Natural killer cell treated with Interleukin-12 subunit alpha and Interleukin-12 subunit beta and Interleukin-15 and Interleukin-18, amount 100 ng/mL, for 72 hours (primary cell): ENCODE results near the gene NOP53. TPM values are rescaled to one million over a fixed set of nuclear protein-coding genes. Genes with fewer than 3 reads are reported as not detected.
"Not testable (repeated sequence)": the region's sequence is repeated elsewhere in the genome, so short reads cannot be mapped to it uniquely, and the experiment has no call there.

ENCODE experiments used
- ATAC-seq, 2 donors: fragments of 150-1000 bp; cut with Tn5 transposase in 1 of 2; sonication (Bioruptor Pico), chemical (Tn5 transposase) in 1 of 2; 2 replicates each; pipeline ENCODE4 v1.10.0; 2021
- DNase-seq: peaks from one replicate; pipeline ENCODE4 v3.0.0; 2022; ENCODE audit warnings: low spot score
- H3K27ac Mint-ChIP-seq, 2 donors: 1 replicate in 1 of 2; 2 replicates in 1 of 2; pipeline ENCODE4 v1.8.0; 2022; ENCODE audit warnings: mixed read lengths in 2 of 2, mild to moderate bottlenecking in 1 of 2, moderate library complexity in 1 of 2
- H3K27me3 Mint-ChIP-seq, 2 donors: 1 replicate in 1 of 2; 2 replicates in 1 of 2; pipeline ENCODE4 v1.8.0; 2022; ENCODE audit warnings: mixed read lengths in 2 of 2
- H3K36me3 Mint-ChIP-seq: one replicate; pipeline ENCODE4 v1.8.0; 2022; ENCODE audit warnings: mixed read lengths
- H3K4me1 Mint-ChIP-seq, 2 donors: 1 replicate in 1 of 2; 2 replicates in 1 of 2; pipeline ENCODE4 v1.8.0; 2022; ENCODE audit warnings: low read depth in 2 of 2, mixed read lengths in 2 of 2, mild to moderate bottlenecking in 1 of 2
- H3K4me3 Mint-ChIP-seq: one replicate; pipeline ENCODE4 v1.8.0; 2022; ENCODE audit warnings: mixed read lengths
- H3K9me3 Mint-ChIP-seq: 2 replicates; pipeline ENCODE4 v1.8.0; 2022; ENCODE audit warnings: mixed read lengths
- total RNA-seq, 2 donors: library from RNA; stranded (reverse); gene quantifications; one replicate each; pipeline ENCODE4 v1.2.3, GENCODE V29; 2022

The NOP53 gene
- total RNA-seq, 2 donors from 2014 or later, result 180 to 213 TPM

DNA sequence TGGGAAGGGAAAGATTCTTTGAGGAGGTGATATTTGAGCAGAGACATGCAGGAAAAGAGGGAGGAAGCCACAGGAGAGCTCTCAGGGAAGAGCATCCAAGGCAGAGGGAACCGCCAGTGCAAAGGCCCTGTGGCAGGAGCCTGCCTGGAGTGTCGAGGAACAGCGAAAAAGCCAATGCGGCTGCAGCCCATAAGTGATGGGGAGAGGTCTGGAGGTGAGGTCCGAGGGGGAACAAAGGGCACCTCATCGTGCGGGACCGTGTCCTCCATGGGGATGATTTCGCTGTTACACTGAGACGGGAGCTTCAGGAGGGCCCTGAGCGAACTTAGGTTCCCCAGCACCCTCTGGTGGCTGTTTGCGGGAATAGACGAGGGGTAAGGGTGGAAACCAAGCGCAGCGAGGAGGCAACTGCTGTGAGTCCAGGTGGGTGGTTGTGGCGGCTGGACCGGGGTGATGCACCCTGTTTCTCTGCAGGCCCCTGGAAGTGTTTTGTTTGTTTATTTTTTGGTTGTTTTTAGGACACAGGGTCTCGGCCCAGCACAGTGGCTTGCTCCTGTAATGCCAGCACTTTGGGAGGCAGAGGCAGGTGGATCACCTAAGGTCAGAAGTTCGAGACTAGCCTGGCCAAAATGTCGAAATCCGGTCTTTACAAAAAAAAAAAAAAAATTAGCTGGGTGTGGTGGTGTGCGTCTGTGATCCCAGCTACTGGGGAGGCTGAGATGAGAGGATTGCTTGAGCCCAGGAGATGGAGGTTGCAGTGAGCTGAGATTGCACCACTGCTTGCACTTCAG is 38.0 kb upstream of the NOP53 start:
- ATAC-seq (peak; percentile 78 to 83), DNase-seq (peak; percentile 73)
- Mint-ChIP-seq H3K4me1 (peaks cover 9 to 12% of the 10 kb centered on the region in 2 donors), H3K9me3 (no peaks in the 10 kb centered on the region), H3K36me3 (no peaks in the 10 kb centered on the region), H3K27me3 (peaks cover 10% of the 10 kb centered on the region in 2 donors), H3K4me3 (no peak overlapping the region), H3K27ac (no peak overlapping the region)

GRCh38 chr19:47711652-47712242 is 33.6 kb upstream of the NOP53 start:
- H3K27me3 Mint-ChIP-seq, result peaks cover 20 to 32% of the 10 kb centered on the region in 2 donors
- DNase-seq, result no peak
- ATAC-seq, result no peak
- H3K9me3 Mint-ChIP-seq, result no peaks in the 10 kb centered on the region
- H3K27ac Mint-ChIP-seq, result no peak overlapping the region
- peaks cover 9 to 20% of the 10 kb centered on the region in 2 donors for H3K4me1 Mint-ChIP-seq
- H3K36me3 Mint-ChIP-seq, result no peaks in the 10 kb centered on the region
- H3K4me3 Mint-ChIP-seq, result no peak overlapping the region

GRCh38 chr19:47713046-47714021 is 32.0 kb upstream of the NOP53 start, which contains the start of gene EHD2:
Gene EHD2, plus strand, starts transcription at chr19:47713422. Its CDS starts 3,191 bp downstream, at chr19:47716613.
- peaks cover 0 to 13% of the 10 kb centered on the region in 2 donors for H3K4me1 Mint-ChIP-seq
- ATAC-seq, result peak; percentile 61 to 76
- H3K4me3 Mint-ChIP-seq, result no peak within 1 kb of the TSS
- no peak for DNase-seq
- H3K27me3 Mint-ChIP-seq, result peaks cover 27 to 29% of the 10 kb centered on the region in 2 donors
- no peak within 1 kb of the TSS for H3K27ac Mint-ChIP-seq
- no peaks in the 10 kb centered on the region for H3K36me3 Mint-ChIP-seq
- no peaks in the 10 kb centered on the region for H3K9me3 Mint-ChIP-seq

DNA sequence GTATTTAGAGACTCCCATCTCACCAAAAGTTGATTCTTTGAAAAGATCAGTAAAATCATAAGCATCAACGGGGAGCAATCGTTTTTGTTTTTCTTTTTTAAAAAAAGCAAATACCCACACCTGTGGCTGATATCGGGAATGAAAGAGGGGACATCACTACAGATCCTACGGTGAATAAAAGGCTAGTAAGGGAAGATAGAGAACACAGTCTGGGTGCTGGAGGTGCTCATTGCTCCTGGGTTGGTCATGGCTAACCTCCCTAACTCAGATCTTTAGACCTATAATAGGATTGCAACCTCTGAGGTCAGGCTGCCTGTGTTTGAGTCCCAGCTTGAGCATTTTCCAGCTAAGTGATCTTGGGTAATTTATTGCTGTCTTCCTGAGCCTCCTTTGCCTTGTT is 31.0 kb upstream of the NOP53 start:
- Mint-ChIP-seq H3K36me3 (no peaks in the 10 kb centered on the region), H3K4me1 (peaks cover 0 to 13% of the 10 kb centered on the region in 2 donors), H3K27me3 (peaks cover 27 to 29% of the 10 kb centered on the region in 2 donors), H3K4me3 (no peak overlapping the region), H3K9me3 (no peaks in the 10 kb centered on the region), H3K27ac (no peak overlapping the region)
- DNase-seq (no peak), ATAC-seq (no peak)

- H3K36me3 Mint-ChIP-seq, H3K27ac Mint-ChIP-seq, DNase-seq, ATAC-seq, H3K9me3 Mint-ChIP-seq, H3K4me3 Mint-ChIP-seq: not testable (repeated sequence)
- Mint-ChIP-seq H3K4me1 (peaks cover 0 to 13% of the 10 kb centered on the region in 2 donors), H3K27me3 (peaks cover 27 to 29% of the 10 kb centered on the region in 2 donors)
These were observed 30.5 kb upstream of the NOP53 start for GRCh38 chr19:47714855-47715254.

GRCh38 chr19:47716270-47716937 is 28.9 kb upstream of the NOP53 start:
- peaks cover 34 to 35% of the 10 kb centered on the region in 2 donors for H3K27me3 Mint-ChIP-seq
- no peaks in the 10 kb centered on the region for H3K9me3 Mint-ChIP-seq
- ATAC-seq (no peak), DNase-seq (no peak)
- H3K4me1 Mint-ChIP-seq, result peaks cover 0 to 13% of the 10 kb centered on the region in 2 donors
- H3K36me3 Mint-ChIP-seq, result no peaks in the 10 kb centered on the region
- no peak overlapping the region for H3K27ac Mint-ChIP-seq
- H3K4me3 Mint-ChIP-seq, result no peak overlapping the region

- ATAC-seq, DNase-seq, H3K4me3 Mint-ChIP-seq, H3K4me1 Mint-ChIP-seq, H3K36me3 Mint-ChIP-seq, H3K27ac Mint-ChIP-seq, H3K9me3 Mint-ChIP-seq: not testable (repeated sequence)
- H3K27me3 Mint-ChIP-seq, result peaks cover 23 to 26% of the 10 kb centered on the region in 2 donors
These were observed 26.8 kb upstream of the NOP53 start for GRCh38 chr19:47718415-47719046.

GRCh38 chr19:47719047-47719859 is 26.1 kb upstream of the NOP53 start:
- DNase-seq (no peak), ATAC-seq (peak; percentile 15 to 43)
- Mint-ChIP-seq H3K4me3 (no peak overlapping the region), H3K9me3 (no peaks in the 10 kb centered on the region), H3K27me3 (peaks cover 17 to 19% of the 10 kb centered on the region in 2 donors), H3K4me1 (no peaks in the 10 kb centered on the region), H3K36me3 (no peaks in the 10 kb centered on the region), H3K27ac (no peak overlapping the region)

DNA sequence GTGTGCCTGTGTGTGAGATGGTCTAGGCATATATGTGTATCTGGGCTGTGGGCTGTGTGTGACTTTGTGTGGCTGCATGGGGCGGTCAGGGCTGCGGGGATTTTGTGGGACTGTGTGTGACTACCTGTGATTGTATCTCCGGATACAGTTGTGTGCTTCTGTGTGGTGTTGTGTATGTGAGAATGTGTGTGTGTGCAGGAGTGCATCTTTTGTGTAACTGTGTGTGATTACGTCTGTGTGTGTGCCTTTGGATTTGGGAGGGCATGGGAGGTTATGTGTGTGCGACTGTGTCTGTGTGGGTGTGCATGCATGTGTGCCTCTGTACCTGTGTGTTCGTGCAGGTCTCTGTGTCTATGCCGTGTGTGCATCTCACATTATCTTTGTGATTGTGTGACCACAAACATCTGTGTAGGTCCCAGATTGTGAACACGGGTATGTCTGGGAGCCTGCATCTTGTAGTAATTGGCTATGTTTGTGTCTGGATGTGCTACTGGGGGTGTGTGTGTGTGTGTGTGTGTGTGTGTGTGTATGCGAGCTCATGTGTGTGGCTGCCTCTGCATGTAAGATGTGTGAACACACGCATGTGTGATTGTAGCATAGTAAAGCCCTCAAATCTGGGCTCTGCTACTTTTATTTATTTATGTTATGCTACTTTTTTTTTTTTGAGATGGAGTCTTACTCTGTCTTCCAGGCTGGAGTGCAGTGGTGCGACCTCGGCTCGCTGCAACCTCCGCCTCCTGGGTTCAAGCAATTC is 24.5 kb upstream of the NOP53 start:
- no peak for ATAC-seq
- H3K36me3 Mint-ChIP-seq, result no peaks in the 10 kb centered on the region

DNA sequence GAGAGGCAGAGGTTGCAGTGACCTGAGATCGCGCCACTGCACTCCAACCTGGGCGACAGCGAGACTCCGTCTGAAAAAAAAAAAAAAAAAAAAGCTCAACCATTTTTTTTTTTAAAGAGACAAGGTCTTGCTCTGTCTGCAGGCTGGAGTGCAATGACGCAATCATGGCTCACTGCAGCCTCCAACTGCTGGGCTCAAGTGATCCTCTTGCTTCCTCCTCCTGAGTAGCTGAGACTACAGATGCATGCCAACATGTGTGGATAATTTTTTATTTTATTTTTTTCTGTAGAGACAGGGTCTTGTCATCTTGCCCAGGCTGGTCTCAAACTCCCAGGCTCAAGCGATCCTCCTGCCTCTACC is 21.8 kb upstream of the NOP53 start:
- Mint-ChIP-seq H3K4me3 (no peak overlapping the region), H3K36me3 (no peaks in the 10 kb centered on the region), H3K27ac (no peak overlapping the region), H3K27me3 (peaks cover 20 to 25% of the 10 kb centered on the region in 2 donors), H3K9me3 (no peaks in the 10 kb centered on the region), H3K4me1 (no peaks in the 10 kb centered on the region)
- DNase-seq (no peak), ATAC-seq (no peak)

More for the DNA sequence above, 24.5 kb upstream of the NOP53 start:
- no peak for DNase-seq
- H3K4me1 Mint-ChIP-seq, result no peaks in the 10 kb centered on the region
- H3K27me3 Mint-ChIP-seq, result peaks cover 11 to 17% of the 10 kb centered on the region in 2 donors
- H3K4me3 Mint-ChIP-seq, result no peak overlapping the region
- H3K27ac Mint-ChIP-seq, result no peak overlapping the region
- no peaks in the 10 kb centered on the region for H3K9me3 Mint-ChIP-seq

GRCh38 chr19:47725759-47726401 is 19.5 kb upstream of the NOP53 start:
- H3K27me3 Mint-ChIP-seq, result peaks cover 30 to 39% of the 10 kb centered on the region in 2 donors
- peaks cover 11 to 12% of the 10 kb centered on the region in 2 donors for H3K4me1 Mint-ChIP-seq
- H3K4me3 Mint-ChIP-seq, result no peak overlapping the region
- DNase-seq (no peak), ATAC-seq (no peak)
- no peaks in the 10 kb centered on the region for H3K9me3 Mint-ChIP-seq
- H3K36me3 Mint-ChIP-seq, result no peaks in the 10 kb centered on the region
- H3K27ac Mint-ChIP-seq, result no peak overlapping the region
